Midbrain (tissue), 1 donor: ENCODE data around the gene ANKRD11.

Experiments used
- DNase-seq: peaks from one replicate; lab custom pipeline; 2025; lab: John Stamatoyannopoulos, UW

ANKRD11 gene

GRCh38 chr16:89506791-89507191 lies 16.4 kb upstream of the ANKRD11 start:
- DNase-seq = no peak

- no peak for DNase-seq
Observed at GRCh38 chr16:89506113-89506504, 15.7 kb upstream of the ANKRD11 start.

GRCh38 chr16:89505204-89506112 lies 15.1 kb upstream of the ANKRD11 start:
- peak; percentile 49 for DNase-seq

GRCh38 chr16:89504091-89504490 lies 13.7 kb upstream of the ANKRD11 start:
- DNase-seq = no peak

GRCh38 chr16:89502081-89502843 lies 11.9 kb upstream of the ANKRD11 start:
- DNase-seq = no peak

GRCh38 chr16:89499767-89500166 lies 9.4 kb upstream of the ANKRD11 start:
- DNase-seq = no peak

- no peak for DNase-seq
Observed at GRCh38 chr16:89498839-89499238, 8.5 kb upstream of the ANKRD11 start.

- no peak for DNase-seq
Observed at GRCh38 chr16:89495121-89495520, 4.8 kb upstream of the ANKRD11 start.

- DNase-seq = no peak
Observed at GRCh38 chr16:89493776-89494175, 3.4 kb upstream of the ANKRD11 start.

- no peak for DNase-seq
Observed at GRCh38 chr16:89491974-89492687, 1.8 kb upstream of the ANKRD11 start.

- no peak for DNase-seq
Observed at GRCh38 chr16:89491238-89491869, 993 bp upstream of the ANKRD11 start.

- no peak for DNase-seq
Observed at GRCh38 chr16:89489898-89490438, 393 bp downstream of the ANKRD11 start.

GRCh38 chr16:89489040-89489897 lies 1.1 kb downstream of the ANKRD11 start:
- DNase-seq = peak; percentile 71

GRCh38 chr16:89485701-89486246 lies 4.6 kb downstream of the ANKRD11 start:
- DNase-seq = no peak

GRCh38 chr16:89484923-89485679 lies 5.3 kb downstream of the ANKRD11 start:
- DNase-seq = no peak

- no peak for DNase-seq
Observed at GRCh38 chr16:89484041-89484501, 6.3 kb downstream of the ANKRD11 start.

GRCh38 chr16:89482817-89483205 lies 7.5 kb downstream of the ANKRD11 start:
- no peak for DNase-seq

- no peak for DNase-seq
Observed at GRCh38 chr16:89482150-89482816, 8.1 kb downstream of the ANKRD11 start.

GRCh38 chr16:89481356-89481955 lies 8.9 kb downstream of the ANKRD11 start:
- DNase-seq = no peak
